B cell (primary cell): ENCODE measurements around the gene BRSK1. TPM values are rescaled to one million over a fixed set of nuclear protein-coding genes. Genes with fewer than 3 reads are reported as not detected.

Experiments
- ATAC-seq: fragments of 200-7000 bp; cut with Tn5 transposase; one replicate; pipeline ENCODE4 v1.10.0; 2021; ENCODE audit warnings: low read depth, mild to moderate bottlenecking, moderate number of reproducible peaks, moderate library complexity
- CTCF ChIA-PET: fragments of 350-600 bp; sonication (Branson Sonifier 250); formaldehyde crosslinking; loops from one replicate; lab custom pipeline; 2021; ENCODE audit warnings: antibody characterized with exemption, inconsistent platforms; lab: Charles Lee
- POLR2A ChIA-PET: fragments of 350-600 bp; sonication (Branson Sonifier 250); formaldehyde crosslinking; loops from one replicate; lab custom pipeline; 2021; ENCODE audit warnings: antibody characterized with exemption; lab: Charles Lee
- DNase-seq: peaks from one replicate; pipeline ENCODE4 v3.0.0; 2013
- H2AFZ ChIP-seq: 2 replicates; pipeline ENCODE4 v1.6.1; 2012; ENCODE audit warnings: mild to moderate bottlenecking, low read depth, low read length; ENCODE audit not compliant: insufficient read depth, poor library complexity, severe bottlenecking
- H3K27ac ChIP-seq, 2 donors: 1 replicate in 1 of 2; 2 replicates in 1 of 2; pipeline ENCODE4 v1.5.1; 2012 to 2013; ENCODE audit warnings: low read length in 2 of 2, mild to moderate bottlenecking in 2 of 2, moderate library complexity in 1 of 2
- H3K27me3 ChIP-seq, 4 experiments: fragments of 200-600 bp in 1 of 4; sonication (generic) in 1 of 4; replicated peaks in 1 of 4; 1 replicate in 2 of 4; 2 replicates in 2 of 4; pipeline versions ENCODE4 v1.6.1 to v1.7.0; 2013 to 2016; ENCODE audit warnings: low read length in 3 of 4, mild to moderate bottlenecking in 2 of 4, mixed read lengths in 1 of 4, moderate library complexity in 1 of 4; ENCODE audit not compliant: insufficient read depth in 4 of 4, control insufficient read depth in 3 of 4; ENCODE audit errors: control extremely low read depth in 1 of 4
- H3K36me3 ChIP-seq, 2 experiments: replicated peaks in 1 of 2; 1 replicate in 1 of 2; 2 replicates in 1 of 2; pipeline versions ENCODE4 v1.6.1 to v1.7.1; 2013; ENCODE audit warnings: low read length in 1 of 2; ENCODE audit not compliant: insufficient read depth in 2 of 2, control insufficient read depth in 1 of 2; ENCODE audit errors: control extremely low read depth in 1 of 2, extremely low read depth in 1 of 2
- H3K4me1 ChIP-seq, 2 donors: fragments of 200-600 bp in 1 of 2; sonication (generic) in 1 of 2; 1 replicate in 1 of 2; 2 replicates in 1 of 2; pipeline versions ENCODE4 v1.5.1 to v1.6.1; 2013 to 2017; ENCODE audit warnings: low read length in 2 of 2; ENCODE audit not compliant: control insufficient read depth in 2 of 2, insufficient read depth in 2 of 2
- H3K4me2 ChIP-seq: replicated peaks from 2 replicates; pipeline ENCODE3; 2012; ENCODE audit warnings: mild to moderate bottlenecking, low read depth, low read length; ENCODE audit not compliant: poor library complexity, severe bottlenecking
- H3K4me3 ChIP-seq, 5 experiments: fragments of 200-600 bp in 1 of 5; sonication (generic) in 1 of 5; 1 replicate in 3 of 5; 2 replicates in 2 of 5; pipeline versions ENCODE4 v1.5.1 to v1.7.0; 2011 to 2016; ENCODE audit warnings: low read length in 4 of 5, mild to moderate bottlenecking in 4 of 5, low read depth in 2 of 5, control low read depth in 1 of 5, moderate library complexity in 1 of 5; ENCODE audit not compliant: insufficient read depth in 1 of 5; ENCODE audit errors: control extremely low read depth in 1 of 5, extremely low read depth in 1 of 5
- H3K79me2 ChIP-seq: fragments of 200-600 bp; sonication (generic); one replicate; pipeline ENCODE4 v1.6.0; 2016; ENCODE audit warnings: low read length; ENCODE audit not compliant: control insufficient read depth, insufficient read depth
- H3K9ac ChIP-seq: fragments of 200-600 bp; sonication (generic); 2 replicates; pipeline ENCODE4 v1.6.1; 2017; ENCODE audit warnings: mild to moderate bottlenecking, low read length, moderate library complexity
- H3K9me3 ChIP-seq, 3 donors: one replicate each; pipeline versions ENCODE4 v1.6.1 to v1.7.1; 2013; ENCODE audit warnings: low read length in 2 of 3; ENCODE audit not compliant: control insufficient read depth in 2 of 3, insufficient read depth in 1 of 3; ENCODE audit errors: control extremely low read depth in 1 of 3
- H4K20me1 ChIP-seq: 2 replicates; pipeline ENCODE4 v1.6.0; 2012; ENCODE audit warnings: mild to moderate bottlenecking, low read length; ENCODE audit not compliant: insufficient read depth, control insufficient read depth, poor library complexity, severe bottlenecking
- H3K27ac Mint-ChIP-seq: one replicate; pipeline ENCODE4 v1.8.0; 2021; ENCODE audit warnings: mixed read lengths
- H3K27me3 Mint-ChIP-seq: one replicate; pipeline ENCODE4 v1.8.0; 2021; ENCODE audit warnings: mixed read lengths
- H3K4me1 Mint-ChIP-seq: one replicate; pipeline ENCODE4 v1.8.0; 2021; ENCODE audit warnings: mixed read lengths
- H3K4me3 Mint-ChIP-seq: one replicate; pipeline ENCODE4 v1.8.0; 2021; ENCODE audit warnings: mixed read lengths
- H3K9me3 Mint-ChIP-seq: one replicate; pipeline ENCODE4 v1.8.0; 2022; ENCODE audit warnings: mixed read lengths; ENCODE audit not compliant: insufficient read depth
- EZH2 ChIP-seq: IDR thresholded peaks from 2 replicates; pipeline ENCODE4 v1.6.1; 2012; ENCODE audit warnings: borderline replicate concordance, low read depth, mild to moderate bottlenecking, moderate library complexity, low read length; ENCODE audit not compliant: insufficient read depth, poor library complexity, severe bottlenecking
- WGBS: methylation state at CpG from one replicate; pipeline ENCODE4 v1.1.5; 2013; ENCODE audit warnings: missing lambda C conversion rate; ENCODE audit not compliant: insufficient coverage; 5-methylcytosine and 5-hydroxymethylcytosine counted together
- intact Hi-C: fragments of 100-400 bp; cut with micrococcal nuclease; formaldehyde crosslinking; loops from one replicate; pipeline ENCODE4 v1.10.0; 2022
- polyA plus RNA-seq: library from polyadenylated mRNA; depleted of rRNA; stranded (reverse); fragments of >200 nt; gene quantifications from 2 replicates; pipeline ENCODE4 v1.2.3, GENCODE V29; 2012
- total RNA-seq, 2 donors: library from RNA; stranded (reverse); fragments of 120-200 nt in 1 of 2; gene quantifications; 1 replicate in 1 of 2; 2 replicates in 1 of 2; pipeline versions ENCODE4 v1.2.3 to v1.2.4, GENCODE V29; 2013 to 2022
- TF ChIP-seq, protein P1 (sequence below): fragments of 200-600 bp; IDR thresholded peaks from one replicate; pipeline ENCODE4 v1.8.0; 2022; ENCODE audit warnings: antibody characterized with exemption, mild to moderate bottlenecking

BRSK1 gene
- total and polyA plus RNA-seq, 2 donors (not counting 1 experiment from before 2014, with no cell fraction given), result 0.94 to 1.4 TPM

DNA sequence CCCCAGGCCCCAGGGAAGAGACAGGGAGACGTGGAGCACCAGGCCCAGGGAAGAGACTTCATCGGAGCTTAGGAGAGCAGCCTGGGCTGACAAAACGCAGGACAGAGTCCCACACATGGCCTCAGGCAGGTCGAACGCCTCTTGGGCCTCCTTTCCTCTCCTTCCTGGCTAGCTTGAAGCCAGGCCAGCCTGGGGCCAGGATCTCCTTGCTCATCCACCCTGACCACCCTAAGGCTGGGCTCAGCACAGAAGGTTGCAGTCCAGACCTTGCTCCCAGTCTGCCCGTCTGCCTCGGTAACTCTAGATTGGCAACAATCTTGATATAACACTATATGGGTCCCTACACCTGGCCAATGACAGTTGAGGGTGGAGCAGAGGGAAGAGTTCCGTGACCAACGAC, 35.1 kb upstream of the BRSK1 start:
- Histone ChIP-seq H3K4me2 (peak overlapping the region; percentile 8), H3K36me3 (peaks cover 0 to 55% of the 10 kb centered on the region in 2 experiments), H3K4me1 (peaks cover 64 to 70% of the 10 kb centered on the region in 2 donors), H3K27ac (peak overlapping the region in 1 of 2 donors; percentile 12), H2AFZ (no peak overlapping the region), H4K20me1 (peaks cover 95% of the 10 kb centered on the region), H3K27me3 (no peaks in the 10 kb centered on the region), H3K4me3 (no peak overlapping the region), H3K9me3 (no peaks in the 10 kb centered on the region), H3K79me2 (peaks cover 97% of the 10 kb centered on the region), H3K9ac (no peak overlapping the region)
- POLR2A ChIA-PET, result no interaction called here
- DNase-seq (no peak), ATAC-seq (no peak)
- intact Hi-C loops, result no loop called here
- Mint-ChIP-seq H3K4me3 (no peak overlapping the region), H3K27ac (peak overlapping the region; percentile 73), H3K27me3 (no peaks in the 10 kb centered on the region), H3K9me3 (no peaks in the 10 kb centered on the region), H3K4me1 (peaks cover 59% of the 10 kb centered on the region)
- TF ChIP-seq, protein P1, sequence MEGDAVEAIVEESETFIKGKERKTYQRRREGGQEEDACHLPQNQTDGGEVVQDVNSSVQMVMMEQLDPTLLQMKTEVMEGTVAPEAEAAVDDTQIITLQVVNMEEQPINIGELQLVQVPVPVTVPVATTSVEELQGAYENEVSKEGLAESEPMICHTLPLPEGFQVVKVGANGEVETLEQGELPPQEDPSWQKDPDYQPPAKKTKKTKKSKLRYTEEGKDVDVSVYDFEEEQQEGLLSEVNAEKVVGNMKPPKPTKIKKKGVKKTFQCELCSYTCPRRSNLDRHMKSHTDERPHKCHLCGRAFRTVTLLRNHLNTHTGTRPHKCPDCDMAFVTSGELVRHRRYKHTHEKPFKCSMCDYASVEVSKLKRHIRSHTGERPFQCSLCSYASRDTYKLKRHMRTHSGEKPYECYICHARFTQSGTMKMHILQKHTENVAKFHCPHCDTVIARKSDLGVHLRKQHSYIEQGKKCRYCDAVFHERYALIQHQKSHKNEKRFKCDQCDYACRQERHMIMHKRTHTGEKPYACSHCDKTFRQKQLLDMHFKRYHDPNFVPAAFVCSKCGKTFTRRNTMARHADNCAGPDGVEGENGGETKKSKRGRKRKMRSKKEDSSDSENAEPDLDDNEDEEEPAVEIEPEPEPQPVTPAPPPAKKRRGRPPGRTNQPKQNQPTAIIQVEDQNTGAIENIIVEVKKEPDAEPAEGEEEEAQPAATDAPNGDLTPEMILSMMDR, result no peak
- TF ChIP-seq EZH2, result no peak
- 96% methylated on average over 7 of the region's 9 CpGs for WGBS
- CTCF ChIA-PET, result no interaction called here

DNA sequence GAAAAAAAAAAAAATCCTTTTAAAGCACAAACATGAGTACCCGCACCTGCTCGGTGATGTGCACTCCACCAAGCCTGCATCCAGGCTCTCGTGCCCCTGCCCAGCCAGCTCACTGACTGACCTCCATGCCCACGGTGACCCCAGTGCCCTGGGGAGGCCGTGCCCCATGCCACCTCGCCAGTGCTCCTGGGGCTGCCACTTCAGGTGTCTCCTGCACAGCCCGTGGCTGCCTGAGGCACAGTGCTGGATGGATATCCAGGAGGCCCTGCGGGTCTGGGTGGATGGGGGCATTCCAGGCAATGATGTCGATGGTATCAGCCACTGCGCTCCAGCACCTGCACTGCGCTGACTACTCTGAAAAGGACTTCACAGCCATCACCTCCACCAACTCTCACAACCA, 34.0 kb upstream of the BRSK1 start:
- H3K27ac Mint-ChIP-seq, result no peak overlapping the region
- H3K27me3 Mint-ChIP-seq, result no peaks in the 10 kb centered on the region
- Histone ChIP-seq H3K4me1 (peaks cover 70 to 81% of the 10 kb centered on the region in 2 donors), H4K20me1 (peaks cover 90% of the 10 kb centered on the region), H3K27me3 (no peaks in the 10 kb centered on the region), H3K4me3 (no peak overlapping the region), H3K27ac (peak overlapping the region in 1 of 2 donors; percentile 94), H3K9me3 (no peaks in the 10 kb centered on the region), H3K36me3 (peaks cover 0 to 44% of the 10 kb centered on the region in 2 experiments), H3K79me2 (peaks cover 90% of the 10 kb centered on the region), H3K4me2 (peak overlapping the region; percentile 78), H2AFZ (no peak overlapping the region), H3K9ac (no peak overlapping the region)
- peaks cover 69% of the 10 kb centered on the region for H3K4me1 Mint-ChIP-seq
- CTCF ChIA-PET, result interaction anchor here (1.4 kb wide), 1 partner anchor 254 kb away, joined by 4 read pairs; no protein-coding TSS in a partner anchor
- ATAC-seq (no peak), DNase-seq (no peak)
- POLR2A ChIA-PET, result no interaction called here
- intact Hi-C loops, result loop anchor here (10.0 kb wide), 2 partner anchors 355 to 385 kb away; partner anchors contain the start of genes ZNF524 and ZNF865
- TF ChIP-seq, protein P1, result no peak
- TF ChIP-seq EZH2, result no peak
- H3K4me3 Mint-ChIP-seq, result no peak overlapping the region
- 89% methylated on average over 8 of the region's 11 CpGs for WGBS
- no peaks in the 10 kb centered on the region for H3K9me3 Mint-ChIP-seq
